HCT116 (cell line): ENCODE results near the gene UGDH. TPM values are rescaled to one million over a fixed set of nuclear protein-coding genes. Genes with fewer than 3 reads are reported as not detected.

Experiments
- ATAC-seq: fragments of 200-7000 bp; cut with Tn5 transposase; 2 replicates; pipeline ENCODE4 v1.9.1; 2020; ENCODE audit warnings: mild to moderate bottlenecking, moderate library complexity
- BruUV-seq: library from RNA; stranded (reverse); fragments of 400-500 nt; replicated peaks from 2 replicates; lab custom pipeline; 2021; lab: Mats Ljungman, UMichigan
- CTCF ChIA-PET: fragments of 300-600 bp; sonication (Branson Sonifier 250); formaldehyde crosslinking; loops from one replicate; lab custom pipeline; 2021; ENCODE audit warnings: antibody characterized with exemption; lab: Charles Lee
- POLR2A ChIA-PET: fragments of 300-600, 350-600 bp; sonication (Branson Sonifier 250); formaldehyde crosslinking; loops from one replicate; lab custom pipeline; 2021; ENCODE audit warnings: antibody characterized with exemption; lab: Charles Lee
- RAD21 ChIA-PET, 2 experiments: fragments of 300-600 bp; sonication (Branson Sonifier 250); formaldehyde crosslinking; loops; one replicate each; lab custom pipeline; 2023; ENCODE audit warnings: low total read pairs in 2 of 2; ENCODE audit not compliant: uncharacterized antibody in 2 of 2, unreplicated experiment in 2 of 2, low non-redundant PET in 1 of 2; lab: Charles Lee
- DNase-seq: peaks from one replicate; pipeline ENCODE4 v3.0.0-alpha.2; 2010; ENCODE audit warnings: low read depth, low spot score
- H2AFZ ChIP-seq: fragments of 200-600 bp; shearing (Covaris generic), sonication (generic); 2 replicates; pipeline ENCODE4 v1.6.1; 2017; ENCODE audit warnings: low read depth, mixed run types, mixed read lengths, antibody characterized with exemption, low read length; ENCODE audit not compliant: poor library complexity, severe bottlenecking
- H3K27ac ChIP-seq: 2 replicates; pipeline ENCODE4 v1.5.1; 2012; ENCODE audit warnings: low read depth, low read length
- H3K27me3 ChIP-seq: fragments of 200-600 bp; sonication (generic); 2 replicates; pipeline ENCODE4 v1.6.1; 2016; ENCODE audit warnings: mixed run types, low read length, mixed read lengths; ENCODE audit not compliant: insufficient read depth
- H3K36me3 ChIP-seq, 2 experiments: fragments of 200-500 bp in 1 of 2; fragments of 200-600 bp in 1 of 2; sonication (Bioruptor generic) in 1 of 2; sonication (generic) in 1 of 2; 2 replicates each; pipeline versions ENCODE4 v1.5.1 to v1.6.1; 2014 to 2016; ENCODE audit warnings: low read length in 2 of 2, inconsistent platforms in 1 of 2, mixed read lengths in 1 of 2, mixed run types in 1 of 2; ENCODE audit not compliant: insufficient read depth in 2 of 2, control insufficient read depth in 1 of 2
- H3K4me1 ChIP-seq, 2 experiments: fragments of 200-600 bp in 1 of 2; sonication (generic) in 1 of 2; 2 replicates each; pipeline versions ENCODE4 v1.5.1 to v1.6.1; 2012 to 2017; ENCODE audit warnings: low read length in 2 of 2, inconsistent platforms in 1 of 2, mild to moderate bottlenecking in 1 of 2, mixed read lengths in 1 of 2, mixed run types in 1 of 2, moderate library complexity in 1 of 2; ENCODE audit not compliant: insufficient read depth in 2 of 2, control insufficient read depth in 1 of 2
- H3K4me2 ChIP-seq: fragments of 200-600 bp; sonication (generic); 2 replicates; pipeline ENCODE4 v1.6.1; 2017; ENCODE audit warnings: mixed run types, low read length, mixed read lengths
- H3K4me3 ChIP-seq, 2 experiments: fragments of 200-600 bp in 1 of 2; sonication (generic) in 1 of 2; replicated peaks in 1 of 2; 2 replicates each; pipeline ENCODE4 v1.5.1; 2011 to 2016; ENCODE audit warnings: low read length in 2 of 2, control low read depth in 1 of 2, low read depth in 1 of 2, mild to moderate bottlenecking in 1 of 2, mixed read lengths in 1 of 2, mixed run types in 1 of 2
- H3K79me2 ChIP-seq: fragments of 200-600 bp; sonication (generic); 2 replicates; pipeline ENCODE4 v1.6.1; 2017; ENCODE audit warnings: mild to moderate bottlenecking, mixed run types, low read length, moderate library complexity, mixed read lengths; ENCODE audit not compliant: insufficient read depth
- H3K9ac ChIP-seq: fragments of 200-600 bp; sonication (generic); 2 replicates; pipeline ENCODE4 v1.6.1; 2016; ENCODE audit warnings: low read length, mixed read lengths
- H3K9me2 ChIP-seq: fragments of 200-600 bp; sonication (generic), shearing (Covaris generic); 2 replicates; pipeline ENCODE4 v1.6.1; 2017; ENCODE audit warnings: mixed run types, mild to moderate bottlenecking, moderate library complexity; ENCODE audit not compliant: insufficient read depth
- H3K9me3 ChIP-seq, 2 experiments: fragments of 200-500 bp in 1 of 2; fragments of 200-600 bp in 1 of 2; sonication (Bioruptor generic) in 1 of 2; sonication (generic) in 1 of 2; 2 replicates each; pipeline ENCODE4 v1.6.1; 2014 to 2017; ENCODE audit warnings: low read length in 2 of 2, mixed read lengths in 2 of 2, inconsistent platforms in 1 of 2, low read depth in 1 of 2, mild to moderate bottlenecking in 1 of 2, mixed run types in 1 of 2, moderate library complexity in 1 of 2; ENCODE audit not compliant: control insufficient read depth in 1 of 2, insufficient read depth in 1 of 2
- H4K20me1 ChIP-seq: fragments of 200-600 bp; sonication (generic), shearing (Covaris generic); 2 replicates; pipeline ENCODE4 v1.6.1; 2017; ENCODE audit warnings: mixed run types, mild to moderate bottlenecking, moderate library complexity; ENCODE audit not compliant: insufficient read depth
- CBX3 ChIP-seq: IDR thresholded peaks from 2 replicates; pipeline ENCODE4 v1.6.1; 2012; ENCODE audit warnings: low read depth
- CEBPB ChIP-seq: IDR thresholded peaks from 2 replicates; pipeline ENCODE4 v1.6.1; 2012; ENCODE audit warnings: low read depth
- CTCF ChIP-seq, 3 experiments: fragments of 200-600 bp in 1 of 3; sonication (generic) in 1 of 3; IDR thresholded peaks in 2 of 3; conservative IDR thresholded peaks in 1 of 3; 2 replicates each; pipeline ENCODE4 v1.5.1; 2012 to 2017; ENCODE audit warnings: low read depth in 2 of 3, low read length in 2 of 3, antibody characterized with exemption in 1 of 3, borderline replicate concordance in 1 of 3, control low read depth in 1 of 3, mild to moderate bottlenecking in 1 of 3, mixed read lengths in 1 of 3, mixed run types in 1 of 3, moderate library complexity in 1 of 3; ENCODE audit not compliant: insufficient read depth in 1 of 3
- EGR1 ChIP-seq: IDR thresholded peaks from 2 replicates; pipeline ENCODE4 v1.6.1; 2012; ENCODE audit warnings: low read depth
- ELF1 ChIP-seq: IDR thresholded peaks from 2 replicates; pipeline ENCODE4 v1.6.1; 2012; ENCODE audit warnings: low read depth, borderline replicate concordance
- EZH2 ChIP-seq: fragments of 200-600 bp; sonication (generic); IDR thresholded peaks from 2 replicates; pipeline ENCODE4 v1.6.1; 2017; ENCODE audit warnings: antibody characterized with exemption, mixed run types
- EZH2phosphoT487 ChIP-seq: fragments of 200-600 bp; IDR thresholded peaks from 2 replicates; pipeline ENCODE4 v1.6.1; 2018; ENCODE audit warnings: antibody characterized with exemption, borderline replicate concordance
- FOSL1 ChIP-seq: IDR thresholded peaks from 2 replicates; pipeline ENCODE4 v1.6.1; 2012; ENCODE audit warnings: low read depth
- JUND ChIP-seq: IDR thresholded peaks from 2 replicates; pipeline ENCODE4 v1.6.1; 2012
- POLR2AphosphoS5 ChIP-seq: IDR thresholded peaks from 2 replicates; pipeline ENCODE4 v1.6.1; 2011; ENCODE audit warnings: mild to moderate bottlenecking, low read depth, low read length, moderate library complexity
- RAD21 ChIP-seq: IDR thresholded peaks from 2 replicates; pipeline ENCODE4 v1.6.1; 2012; ENCODE audit warnings: low read depth, mild to moderate bottlenecking
- REST ChIP-seq: IDR thresholded peaks from 2 replicates; pipeline ENCODE4 v1.6.1; 2012; ENCODE audit warnings: low read depth
- SIN3A ChIP-seq: IDR thresholded peaks from 2 replicates; pipeline ENCODE4 v1.6.1; 2012; ENCODE audit warnings: low read depth
- SP1 ChIP-seq: IDR thresholded peaks from 2 replicates; pipeline ENCODE4 v1.6.1; 2012; ENCODE audit warnings: low read depth
- SRF ChIP-seq: IDR thresholded peaks from 2 replicates; pipeline ENCODE4 v1.6.1; 2012; ENCODE audit warnings: low read depth
- TCF7L2 ChIP-seq: IDR thresholded peaks from 2 replicates; pipeline ENCODE4 v1.7.0; 2011; ENCODE audit warnings: borderline replicate concordance, inconsistent platforms; ENCODE audit not compliant: insufficient read depth, insufficient read length; ENCODE audit errors: extremely low read depth
- intact Hi-C: fragments of 100-400 bp; cut with micrococcal nuclease; formaldehyde crosslinking; loops from 2 replicates; pipeline ENCODE4 v1.10.0; 2022
- total RNA-seq: library from RNA; stranded (reverse); gene quantifications from one replicate; pipeline ENCODE4 v1.2.1, GENCODE V29; 2021; ENCODE audit not compliant: unreplicated experiment
- TF ChIP-seq, protein P1 (sequence below): IDR thresholded peaks from 2 replicates; pipeline ENCODE4 v1.6.1; 2012

UGDH gene
- total RNA-seq, 1 experiment from 2014 or later = 67.9 TPM

DNA sequence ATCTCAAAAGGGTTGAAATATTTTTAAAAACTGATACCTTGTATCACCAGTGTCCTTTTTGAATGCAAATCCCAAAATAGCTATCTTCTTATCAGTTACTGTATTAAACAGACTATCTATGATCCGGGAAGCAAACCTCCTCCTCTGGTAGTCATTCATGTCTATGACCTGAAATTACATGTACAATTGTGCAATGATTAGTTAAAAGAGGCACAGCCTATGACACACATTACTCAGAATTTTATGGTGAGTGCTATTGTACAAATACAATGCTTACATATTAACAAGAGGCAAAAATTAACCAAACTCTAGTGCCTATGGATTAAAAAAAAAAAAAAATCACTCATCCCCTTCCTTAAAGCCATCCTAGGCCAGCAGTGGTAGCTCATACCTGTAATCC, 21.7 kb downstream of the UGDH start:
- no peaks in the 10 kb centered on the region for H3K27me3 ChIP-seq
- H3K4me3 ChIP-seq = no peak overlapping the region
- BruUV-seq = no TSS peak
- no peaks in the 10 kb centered on the region for H4K20me1 ChIP-seq
- ChIA-PET CTCF (no interaction called here), POLR2A (no interaction called here), RAD21 (no interaction called here)
- no peaks in the 10 kb centered on the region for H3K9me2 ChIP-seq
- peaks cover 64 to 67% of the 10 kb centered on the region in 2 experiments for H3K36me3 ChIP-seq
- no peak overlapping the region for H3K4me2 ChIP-seq
- H3K9ac ChIP-seq = no peak overlapping the region
- H2AFZ ChIP-seq = no peak overlapping the region
- DNase-seq = no peak
- no peaks in the 10 kb centered on the region for H3K9me3 ChIP-seq
- ATAC-seq = no peak
- H3K4me1 ChIP-seq = no peaks in the 10 kb centered on the region; a peak in 1 of 4 replicates
- H3K79me2 ChIP-seq = no peaks in the 10 kb centered on the region
- intact Hi-C loops = no loop called here
- TF ChIP-seq SRF (no peak), RAD21 (no peak), POLR2AphosphoS5 (no peak), SIN3A (no peak), EZH2 (no peak), FOSL1 (no peak)
- TF ChIP-seq, protein P1, sequence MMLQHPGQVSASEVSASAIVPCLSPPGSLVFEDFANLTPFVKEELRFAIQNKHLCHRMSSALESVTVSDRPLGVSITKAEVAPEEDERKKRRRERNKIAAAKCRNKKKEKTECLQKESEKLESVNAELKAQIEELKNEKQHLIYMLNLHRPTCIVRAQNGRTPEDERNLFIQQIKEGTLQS = no peak
- no peak overlapping the region for H3K27ac ChIP-seq

- H3K27ac ChIP-seq = no peak overlapping the region
- no peak overlapping the region for H3K9ac ChIP-seq
- CTCF ChIA-PET = no interaction called here
- H3K4me3 ChIP-seq = no peak overlapping the region
- ATAC-seq = no peak
- H3K36me3 ChIP-seq = peaks cover 55 to 63% of the 10 kb centered on the region in 2 experiments
- POLR2A ChIA-PET = no interaction called here
- no peak overlapping the region for H2AFZ ChIP-seq
- H3K4me1 ChIP-seq = no peaks in the 10 kb centered on the region; a peak in 1 of 4 replicates
- no peaks in the 10 kb centered on the region for H4K20me1 ChIP-seq
- RAD21 ChIA-PET = no interaction called here
- no peak for DNase-seq
- no peaks in the 10 kb centered on the region for H3K9me2 ChIP-seq
- intact Hi-C loops = no loop called here
- BruUV-seq = no TSS peak
- no peaks in the 10 kb centered on the region for H3K27me3 ChIP-seq
- H3K4me2 ChIP-seq = no peak overlapping the region
- H3K79me2 ChIP-seq = no peaks in the 10 kb centered on the region
- H3K9me3 ChIP-seq = no peaks in the 10 kb centered on the region
- TF ChIP-seq EZH2phosphoT487 = no peak
- TF ChIP-seq REST = no peak
- TF ChIP-seq SP1 = no peak
- no peak for TF ChIP-seq CEBPB
- TF ChIP-seq JUND = no peak
- TF ChIP-seq CBX3 = no peak
- TF ChIP-seq SRF = no peak
- no peak for TF ChIP-seq POLR2AphosphoS5
- TF ChIP-seq EGR1 = no peak
- no peak for TF ChIP-seq RAD21
- no peak for TF ChIP-seq ELF1
- TF ChIP-seq FOSL1 = no peak
- TF ChIP-seq TCF7L2 = no peak
- TF ChIP-seq CTCF (IDR thresholded peaks at IDR 0.05 in 2 of 3, conservative IDR thresholded peaks at IDR 0.05 in 1 of 3; ENCODE audit: borderline replicate concordance in 1 of 3, insufficient read depth in 1 of 3, low read depth in 2 of 3, low read length in 2 of 3) = no peak
- no peak for TF ChIP-seq SIN3A
These were observed 22.7 kb downstream of the UGDH start for GRCh38 chr4:39504538-39504937.
